Motor neuron (in vitro differentiated cells): ENCODE measurements around the gene GPR26. TPM values are rescaled to one million over a fixed set of nuclear protein-coding genes. Genes with fewer than 3 reads are reported as not detected.
"Not testable (repeated sequence)": the region's sequence is repeated elsewhere in the genome, so short reads cannot be mapped to it uniquely, and the experiment has no call there.

Experiments used
- ATAC-seq, 8 experiments: fragments of 200-7000 bp; cut with Tn5 transposase; replicated peaks in 6 of 8; 2 replicates each; pipeline ENCODE4 v1.8.0; 2021; ENCODE audit warnings: mild to moderate bottlenecking in 8 of 8, moderate library complexity in 8 of 8
- H3K27ac ChIP-seq, 2 donors: fragments of 250-450 bp; sonication (Bioruptor Pico); 2 replicates each; pipeline ENCODE4 v1.9.0; 2021; ENCODE audit warnings: antibody characterized with exemption in 2 of 2, mild to moderate bottlenecking in 2 of 2, moderate library complexity in 1 of 2
- H3K4me1 ChIP-seq, 2 donors: fragments of 250-450 bp; sonication (Bioruptor Pico); replicated peaks in 1 of 2; 2 replicates each; pipeline ENCODE4 v1.6.1; 2021; ENCODE audit warnings: antibody characterized with exemption in 2 of 2, mild to moderate bottlenecking in 2 of 2, moderate library complexity in 1 of 2
- H3K4me3 ChIP-seq, 5 donors: fragments of 250-450 bp; sonication (Bioruptor Pico); 2 replicates each; pipeline ENCODE4 v1.9.0; 2021; ENCODE audit warnings: antibody characterized with exemption in 5 of 5, mild to moderate bottlenecking in 5 of 5, moderate library complexity in 4 of 5
- WGBS, 10 experiments: fragments of 450-650 bp; shearing (Covaris generic); methylation state at CpG; one replicate each; pipeline ENCODE4 v1.0.0; 2022; 5-methylcytosine and 5-hydroxymethylcytosine counted together
- in situ Hi-C, 9 experiments: fragments of 400-800 bp; cut with MboI; loops; one replicate each; pipeline ENCODE4 v1.15.0; 2021; ENCODE audit warnings: low sequenced_read_pairs in 9 of 9, low pct_unique_long_range_greater_than_20kb in 2 of 9; ENCODE audit not compliant: unreplicated experiment in 9 of 9
- total RNA-seq, 8 experiments: library from RNA; unstranded; fragments of 300-600 nt; gene quantifications; 2 replicates each; pipeline versions ENCODE4 v1.2.3 to v1.2.4, GENCODE V29; 2022

Gene GPR26
- total RNA-seq, 8 experiments from 2014 or later = 0.04 to 0.36 (median 0.14) TPM

GRCh38 chr10:123726836-123727235, 60.7 kb downstream of the GPR26 start:
- ATAC-seq = no peak
- 0 to 88% (median 81%) methylated on average over 1 to 2 of the region's 2 CpGs; no CpG with 5 or more reads in 6 of the 10 experiments for WGBS, 10 experiments
- Histone ChIP-seq H3K27ac (no peak overlapping the region), H3K4me3 (no peak overlapping the region), H3K4me1 (no peaks in the 10 kb centered on the region)
- in situ Hi-C loops = no loop called here

GRCh38 chr10:123729523-123729922, 63.4 kb downstream of the GPR26 start:
- H3K4me3 ChIP-seq = no peak overlapping the region
- H3K4me1 ChIP-seq = no peaks in the 10 kb centered on the region
- H3K27ac ChIP-seq = no peak overlapping the region
- no peak for ATAC-seq
- in situ Hi-C loops = no loop called here
- 10 to 92% (median 48%) methylated on average over 1 to 6 of the region's 6 CpGs; no CpG with 5 or more reads in 2 of the 10 experiments for WGBS, 10 experiments

- 0 to 100% (median 50%) methylated on average over 1 to 4 of the region's 4 CpGs; no CpG with 5 or more reads in 1 of the 10 experiments for WGBS, 10 experiments
- in situ Hi-C loops, ATAC-seq, H3K4me3 ChIP-seq, H3K4me1 ChIP-seq, H3K27ac ChIP-seq: not testable (repeated sequence)
These were observed 70.8 kb downstream of the GPR26 start for GRCh38 chr10:123736917-123737316.

- ATAC-seq = no peak
- in situ Hi-C loops = no loop called here
- H3K4me1 ChIP-seq = peaks cover 0 to 4% of the 10 kb centered on the region in 2 donors
- H3K27ac ChIP-seq = no peak overlapping the region
- H3K4me3 ChIP-seq = no peak overlapping the region
- WGBS, 10 experiments = 53 to 100% (median 88%) methylated on average over 1 to 5 of the region's 7 CpGs; no CpG with 5 or more reads in 3 of the 10 experiments
These were observed 75.0 kb downstream of the GPR26 start for GRCh38 chr10:123741146-123741545.

- no peak for ATAC-seq
- no peak overlapping the region for H3K4me3 ChIP-seq
- H3K27ac ChIP-seq = no peak overlapping the region
- H3K4me1 ChIP-seq = peaks cover 0 to 9% of the 10 kb centered on the region in 2 donors
- in situ Hi-C loops = no loop called here
- WGBS, 10 experiments = 0 to 90% (median 75%) methylated on average over 1 to 3 of the region's 5 CpGs; no CpG with 5 or more reads in 4 of the 10 experiments
These were observed 75.6 kb downstream of the GPR26 start for GRCh38 chr10:123741711-123742110.

- in situ Hi-C loops = no loop called here
- Histone ChIP-seq H3K27ac (no peak overlapping the region), H3K4me1 (peaks cover 0 to 9% of the 10 kb centered on the region in 2 donors), H3K4me3 (no peak overlapping the region)
- no peak for ATAC-seq
- WGBS, 10 experiments = 0 to 93% (median 85%) methylated on average over 1 to 10 of the region's 10 CpGs; no CpG with 5 or more reads in 2 of the 10 experiments
These were observed 76.7 kb downstream of the GPR26 start for GRCh38 chr10:123742751-123743440.

GRCh38 chr10:123743441-123744223, 77.5 kb downstream of the GPR26 start:
- 42 to 88% (median 70%) methylated on average over 1 to 11 of the region's 13 CpGs; no CpG with 5 or more reads in 3 of the 10 experiments for WGBS, 10 experiments
- in situ Hi-C loops = no loop called here
- Histone ChIP-seq H3K27ac (no peak overlapping the region), H3K4me3 (no peak overlapping the region), H3K4me1 (peaks cover 0 to 9% of the 10 kb centered on the region in 2 donors)
- ATAC-seq = no peak

GRCh38 chr10:123744224-123744536, 78.0 kb downstream of the GPR26 start:
- Histone ChIP-seq H3K4me3 (no peak overlapping the region), H3K4me1 (peaks cover 0 to 9% of the 10 kb centered on the region in 2 donors), H3K27ac (no peak overlapping the region)
- ATAC-seq = no peak
- in situ Hi-C loops = no loop called here
- WGBS, 10 experiments = 30 to 94% (median 74%) methylated on average over 2 to 5 of the region's 6 CpGs; no CpG with 5 or more reads in 4 of the 10 experiments

Other genes starting within 250 kb of the GPR26 start
- 1 to 10 TPM in 2 of 8 experiments, under 1 TPM in 5, not detected in 1; 0.05 to 4.6 (median 0.38) TPM for gene CPXM2, start 225.5 kb downstream of the GPR26 start, total RNA-seq